Right atrium auricular region (tissue), 2 donors: ENCODE measurements around the gene PC. TPM values are rescaled to one million over a fixed set of nuclear protein-coding genes. Genes with fewer than 3 reads are reported as not detected.

Experiments used
- DNase-seq: peaks from one replicate; pipeline ENCODE4 v3.0.0-alpha.2; 2019; ENCODE audit warnings: low spot score
- H3K27ac ChIP-seq, 2 donors: fragments of 200-600 bp; sonication (generic); 1 replicate in 1 of 2; 2 replicates in 1 of 2; pipeline ENCODE4 v1.5.1; 2016 to 2019
- H3K27me3 ChIP-seq, 2 donors: fragments of 200-600 bp; sonication (generic); one replicate each; pipeline versions ENCODE4 v1.5.1 to v1.6.0; 2017 to 2019
- H3K36me3 ChIP-seq: fragments of 200-600 bp; sonication (generic); one replicate; pipeline ENCODE4 v1.5.1; 2016
- H3K4me1 ChIP-seq, 2 donors: fragments of 200-600 bp; sonication (generic); one replicate each; pipeline versions ENCODE4 v1.5.1 to v1.6.0; 2017 to 2019
- H3K4me3 ChIP-seq, 2 donors: fragments of 200-600 bp; sonication (generic); 1 replicate in 1 of 2; 2 replicates in 1 of 2; pipeline ENCODE4 v1.5.1; 2017 to 2019; ENCODE audit warnings: mild to moderate bottlenecking in 1 of 2, moderate library complexity in 1 of 2
- H3K9me3 ChIP-seq, 2 donors: fragments of 200-600 bp; sonication (generic); one replicate each; pipeline ENCODE4 v1.5.1; 2019
- total RNA-seq, 2 donors: library from RNA; depleted of rRNA; stranded (reverse); fragments of >200 nt; gene quantifications; one replicate each; pipeline ENCODE4 v1.1.0, GENCODE V29; 2016
- TF ChIP-seq, protein P1 (sequence below), 2 donors: fragments of 200-600 bp; sonication (generic); IDR thresholded peaks; one replicate each; pipeline ENCODE4 v1.5.1; 2019; ENCODE audit warnings: antibody characterized with exemption in 2 of 2

The PC gene
- total RNA-seq, 2 donors from 2014 or later: 8.6 to 9.3 TPM

DNA sequence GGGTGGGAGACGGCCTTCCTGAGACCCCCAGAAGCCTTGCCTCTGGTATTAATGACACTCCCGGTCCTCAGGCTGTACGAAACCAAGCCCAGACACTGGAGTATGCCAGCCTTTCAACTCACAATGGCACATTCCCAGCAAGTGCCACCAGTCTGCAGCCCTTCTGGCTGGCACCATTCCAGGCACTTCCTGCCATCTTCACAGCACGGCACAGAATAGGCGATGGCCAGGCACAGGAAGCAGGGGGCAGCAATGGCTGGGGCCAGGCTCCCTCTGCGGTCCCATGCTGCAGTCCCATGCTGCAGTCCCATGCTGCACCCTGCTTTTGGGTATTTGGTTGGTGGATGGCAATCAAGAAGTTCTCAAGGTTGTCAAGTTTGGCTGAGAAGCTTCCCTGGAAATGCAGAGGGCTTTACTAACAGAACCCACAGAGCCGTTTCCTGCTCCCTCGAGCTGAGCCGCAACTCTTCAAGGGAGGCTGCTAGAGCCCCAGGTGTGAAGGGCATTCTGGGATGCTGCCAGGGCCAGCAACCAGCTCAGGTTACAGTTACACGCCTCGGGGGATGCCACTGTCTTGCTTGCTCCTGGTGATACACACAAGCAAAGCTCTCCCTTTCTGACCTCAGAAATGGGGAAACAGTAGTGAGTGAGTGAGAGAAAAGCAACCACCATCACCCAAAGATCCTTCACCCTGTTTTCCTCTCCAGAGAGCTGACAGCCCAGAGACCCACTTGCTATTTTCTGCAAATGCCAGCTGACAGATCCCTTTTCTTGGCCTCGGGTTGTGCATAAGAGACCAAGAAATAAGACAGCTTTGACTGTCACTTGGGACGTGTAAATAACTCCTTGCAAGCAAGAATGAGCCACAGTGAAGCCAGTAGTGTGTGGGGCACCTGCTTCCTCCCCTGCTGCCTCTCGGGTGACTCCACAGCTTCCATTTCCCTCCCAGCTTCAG, 77.4 kb downstream of the PC start:
- H3K36me3 ChIP-seq: no peaks in the 10 kb centered on the region
- H3K4me1 ChIP-seq: peaks cover 0 to 27% of the 10 kb centered on the region in 2 donors
- no peak overlapping the region for H3K27ac ChIP-seq
- H3K4me3 ChIP-seq: no peak overlapping the region
- TF ChIP-seq, protein P1, sequence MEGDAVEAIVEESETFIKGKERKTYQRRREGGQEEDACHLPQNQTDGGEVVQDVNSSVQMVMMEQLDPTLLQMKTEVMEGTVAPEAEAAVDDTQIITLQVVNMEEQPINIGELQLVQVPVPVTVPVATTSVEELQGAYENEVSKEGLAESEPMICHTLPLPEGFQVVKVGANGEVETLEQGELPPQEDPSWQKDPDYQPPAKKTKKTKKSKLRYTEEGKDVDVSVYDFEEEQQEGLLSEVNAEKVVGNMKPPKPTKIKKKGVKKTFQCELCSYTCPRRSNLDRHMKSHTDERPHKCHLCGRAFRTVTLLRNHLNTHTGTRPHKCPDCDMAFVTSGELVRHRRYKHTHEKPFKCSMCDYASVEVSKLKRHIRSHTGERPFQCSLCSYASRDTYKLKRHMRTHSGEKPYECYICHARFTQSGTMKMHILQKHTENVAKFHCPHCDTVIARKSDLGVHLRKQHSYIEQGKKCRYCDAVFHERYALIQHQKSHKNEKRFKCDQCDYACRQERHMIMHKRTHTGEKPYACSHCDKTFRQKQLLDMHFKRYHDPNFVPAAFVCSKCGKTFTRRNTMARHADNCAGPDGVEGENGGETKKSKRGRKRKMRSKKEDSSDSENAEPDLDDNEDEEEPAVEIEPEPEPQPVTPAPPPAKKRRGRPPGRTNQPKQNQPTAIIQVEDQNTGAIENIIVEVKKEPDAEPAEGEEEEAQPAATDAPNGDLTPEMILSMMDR (IDR thresholded peaks at IDR 0.05): no peak
- no peaks in the 10 kb centered on the region for H3K9me3 ChIP-seq
- no peak for DNase-seq
- no peaks in the 10 kb centered on the region for H3K27me3 ChIP-seq

DNA sequence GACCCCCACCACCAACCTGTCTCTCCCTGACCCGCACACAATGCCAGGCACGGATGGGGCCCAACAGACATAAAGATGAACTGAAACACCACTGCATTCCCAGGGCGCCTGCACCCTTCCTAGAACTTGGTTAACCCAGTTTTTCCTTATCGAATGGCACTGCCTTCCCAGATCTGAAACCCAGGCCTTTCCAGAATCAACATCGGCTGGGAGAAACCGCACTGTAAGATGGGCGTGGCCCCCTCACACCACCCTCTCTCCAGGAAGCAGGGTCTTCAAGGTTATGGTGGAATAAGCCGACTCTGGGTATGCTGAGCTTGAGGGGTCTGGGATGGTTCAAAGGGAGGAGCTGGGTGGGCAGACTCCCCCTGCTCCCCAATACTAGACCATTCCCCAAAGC, 78.2 kb downstream of the PC start:
- DNase-seq: no peak
- no peaks in the 10 kb centered on the region for H3K9me3 ChIP-seq
- TF ChIP-seq, protein P1 (IDR thresholded peaks at IDR 0.05): no peak
- H3K36me3 ChIP-seq: no peaks in the 10 kb centered on the region
- no peaks in the 10 kb centered on the region for H3K27me3 ChIP-seq
- H3K4me1 ChIP-seq: peaks cover 0 to 27% of the 10 kb centered on the region in 2 donors
- no peak overlapping the region for H3K27ac ChIP-seq
- no peak overlapping the region for H3K4me3 ChIP-seq

DNA sequence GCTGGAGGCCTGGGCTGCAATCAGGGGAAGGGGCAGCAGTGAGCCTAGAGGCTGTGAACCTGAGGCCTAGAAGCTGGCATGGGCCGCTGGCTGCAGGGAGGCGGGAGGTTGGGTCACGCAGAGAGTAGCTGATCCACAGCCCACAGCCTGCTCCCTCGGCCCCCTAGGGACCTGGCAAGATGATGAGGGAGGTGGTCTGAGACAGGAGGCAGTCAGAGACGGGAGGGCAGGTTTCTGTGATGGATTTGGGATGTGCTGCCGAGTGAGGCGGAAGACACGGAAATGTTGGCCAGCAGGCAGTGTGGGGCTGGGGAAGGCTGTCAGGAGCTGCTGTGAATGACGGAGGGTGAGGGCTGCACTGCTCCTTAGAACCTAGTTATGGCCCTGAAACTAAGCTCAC, 78.6 kb downstream of the PC start:
- no peaks in the 10 kb centered on the region for H3K36me3 ChIP-seq
- no peak for DNase-seq
- TF ChIP-seq, protein P1 (IDR thresholded peaks at IDR 0.05): no peak
- no peak overlapping the region for H3K27ac ChIP-seq
- no peak overlapping the region for H3K4me3 ChIP-seq
- H3K27me3 ChIP-seq: no peaks in the 10 kb centered on the region
- H3K9me3 ChIP-seq: no peaks in the 10 kb centered on the region
- peaks cover 0 to 27% of the 10 kb centered on the region in 2 donors for H3K4me1 ChIP-seq

DNA sequence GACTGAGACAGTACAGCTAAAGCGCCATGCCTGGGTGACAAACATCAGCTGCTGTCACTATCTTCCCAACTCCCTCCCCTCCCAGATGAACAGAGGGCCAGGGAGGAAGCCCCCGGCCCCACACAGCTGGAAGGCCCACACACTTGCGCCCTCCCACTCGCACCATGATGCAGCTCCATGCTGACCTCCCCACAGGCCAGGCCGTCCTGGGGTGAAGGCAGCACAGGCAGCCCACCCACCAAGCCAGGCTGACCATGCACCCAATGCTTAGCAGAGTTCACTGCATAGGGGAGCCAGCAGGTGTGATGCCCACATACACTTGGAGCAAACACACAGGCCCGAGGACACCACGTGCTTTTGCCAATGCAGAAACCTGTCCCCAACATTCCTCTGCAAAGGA, 79.2 kb downstream of the PC start:
- Histone ChIP-seq H3K4me1 (peaks cover 0 to 27% of the 10 kb centered on the region in 2 donors), H3K9me3 (no peaks in the 10 kb centered on the region), H3K36me3 (no peaks in the 10 kb centered on the region), H3K4me3 (no peak overlapping the region), H3K27ac (no peak overlapping the region), H3K27me3 (no peaks in the 10 kb centered on the region)
- TF ChIP-seq, protein P1 (IDR thresholded peaks at IDR 0.05): no peak
- no peak for DNase-seq

DNA sequence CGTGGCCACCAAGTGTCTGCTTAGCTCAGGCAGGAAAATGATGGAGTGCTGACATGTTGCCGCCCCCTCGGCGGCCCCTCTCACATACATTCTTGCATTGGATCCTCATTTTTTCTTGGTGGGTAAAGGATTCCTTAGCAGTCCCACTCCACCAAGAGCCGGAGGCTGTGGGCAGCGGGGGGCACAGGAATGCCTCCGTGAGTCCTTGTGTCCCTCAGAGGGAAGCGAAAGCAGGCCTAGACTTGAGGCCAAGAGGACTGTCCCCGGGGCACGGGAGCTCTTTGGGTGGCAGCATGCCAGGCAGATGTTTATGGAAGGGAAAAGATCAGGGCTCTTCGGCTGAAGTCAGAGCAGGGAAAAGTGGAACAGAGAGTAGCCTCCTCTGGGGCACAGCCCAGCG, 79.7 kb downstream of the PC start:
- DNase-seq: no peak
- no peak overlapping the region for H3K4me3 ChIP-seq

More for the DNA sequence above, 79.7 kb downstream of the PC start:
- TF ChIP-seq, protein P1 (IDR thresholded peaks at IDR 0.05): no peak
- no peaks in the 10 kb centered on the region for H3K27me3 ChIP-seq
- no peaks in the 10 kb centered on the region for H3K9me3 ChIP-seq
- H3K36me3 ChIP-seq: no peaks in the 10 kb centered on the region
- no peak overlapping the region for H3K27ac ChIP-seq
- H3K4me1 ChIP-seq: peaks cover 0 to 27% of the 10 kb centered on the region in 2 donors
